Fibroblast of villous mesenchyme (primary cell): Measurements from ENCODE around the gene FGD2. TPM values are rescaled to one million over a fixed set of nuclear protein-coding genes. Genes with fewer than 3 reads are reported as not detected.

Experiments
- DNase-seq: peaks from one replicate; pipeline ENCODE4 v3.0.0-alpha.2; 2010; ENCODE audit warnings: low read depth
- H3K4me3 ChIP-seq: 2 replicates; pipeline ENCODE4 v1.5.1; 2011; ENCODE audit warnings: low read depth, mild to moderate bottlenecking, low read length
- total RNA-seq: library from RNA; depleted of rRNA; stranded (reverse); fragments of >200 nt; gene quantifications from 2 replicates; pipeline ENCODE4 v1.2.3, GENCODE V29; 2012
- TF ChIP-seq, protein P1 (sequence below): IDR thresholded peaks from 2 replicates; pipeline ENCODE4 v1.5.1; 2012; ENCODE audit warnings: low read depth, mild to moderate bottlenecking, low read length; ENCODE audit not compliant: insufficient read depth

FGD2 gene
- total RNA-seq, 1 donor, result not detected

DNA sequence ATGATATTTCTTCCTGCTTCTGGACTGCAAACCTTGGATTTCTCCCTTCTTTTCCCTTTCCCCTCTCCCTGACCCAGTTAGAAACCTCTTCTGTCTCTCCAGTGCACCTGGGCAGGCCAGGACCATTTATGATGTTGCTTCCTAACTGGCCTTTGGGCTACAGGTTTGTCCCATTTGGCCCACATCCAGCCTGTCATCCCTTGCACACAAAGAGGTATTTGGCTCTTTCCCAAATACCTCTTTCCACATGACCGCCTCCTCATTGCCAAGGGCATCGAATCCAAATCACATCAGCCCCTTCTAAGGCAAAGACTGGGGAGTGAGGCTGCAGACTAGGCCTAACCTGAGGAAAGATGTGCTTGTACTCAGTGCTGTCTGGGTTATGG lies 13.6 kb downstream of the FGD2 start:
- TF ChIP-seq, protein P1, sequence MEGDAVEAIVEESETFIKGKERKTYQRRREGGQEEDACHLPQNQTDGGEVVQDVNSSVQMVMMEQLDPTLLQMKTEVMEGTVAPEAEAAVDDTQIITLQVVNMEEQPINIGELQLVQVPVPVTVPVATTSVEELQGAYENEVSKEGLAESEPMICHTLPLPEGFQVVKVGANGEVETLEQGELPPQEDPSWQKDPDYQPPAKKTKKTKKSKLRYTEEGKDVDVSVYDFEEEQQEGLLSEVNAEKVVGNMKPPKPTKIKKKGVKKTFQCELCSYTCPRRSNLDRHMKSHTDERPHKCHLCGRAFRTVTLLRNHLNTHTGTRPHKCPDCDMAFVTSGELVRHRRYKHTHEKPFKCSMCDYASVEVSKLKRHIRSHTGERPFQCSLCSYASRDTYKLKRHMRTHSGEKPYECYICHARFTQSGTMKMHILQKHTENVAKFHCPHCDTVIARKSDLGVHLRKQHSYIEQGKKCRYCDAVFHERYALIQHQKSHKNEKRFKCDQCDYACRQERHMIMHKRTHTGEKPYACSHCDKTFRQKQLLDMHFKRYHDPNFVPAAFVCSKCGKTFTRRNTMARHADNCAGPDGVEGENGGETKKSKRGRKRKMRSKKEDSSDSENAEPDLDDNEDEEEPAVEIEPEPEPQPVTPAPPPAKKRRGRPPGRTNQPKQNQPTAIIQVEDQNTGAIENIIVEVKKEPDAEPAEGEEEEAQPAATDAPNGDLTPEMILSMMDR, result no peak
- DNase-seq, result no peak
- H3K4me3 ChIP-seq, result no peak overlapping the region

DNA sequence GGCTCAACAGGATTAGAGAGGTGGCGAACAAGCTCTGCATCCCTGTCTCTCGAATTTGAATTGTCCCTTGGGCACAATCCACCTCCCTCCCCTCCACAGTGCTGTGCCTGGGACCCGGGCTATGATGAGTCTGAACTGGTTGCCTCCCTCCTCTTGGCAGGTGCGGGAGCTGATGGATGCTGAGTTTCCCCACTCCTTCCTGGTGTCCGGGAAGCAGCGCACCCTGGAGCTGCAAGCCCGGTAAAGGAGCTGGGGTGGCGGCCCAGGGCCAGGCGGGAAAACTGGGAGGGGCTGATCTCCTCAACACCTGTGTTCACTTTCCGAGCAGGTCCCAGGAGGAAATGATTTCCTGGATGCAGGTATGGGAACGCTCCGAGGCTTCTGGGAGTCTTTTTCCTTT lies 14.9 kb downstream of the FGD2 start:
- TF ChIP-seq, protein P1, result no peak
- no peak overlapping the region for H3K4me3 ChIP-seq
- no peak for DNase-seq

DNA sequence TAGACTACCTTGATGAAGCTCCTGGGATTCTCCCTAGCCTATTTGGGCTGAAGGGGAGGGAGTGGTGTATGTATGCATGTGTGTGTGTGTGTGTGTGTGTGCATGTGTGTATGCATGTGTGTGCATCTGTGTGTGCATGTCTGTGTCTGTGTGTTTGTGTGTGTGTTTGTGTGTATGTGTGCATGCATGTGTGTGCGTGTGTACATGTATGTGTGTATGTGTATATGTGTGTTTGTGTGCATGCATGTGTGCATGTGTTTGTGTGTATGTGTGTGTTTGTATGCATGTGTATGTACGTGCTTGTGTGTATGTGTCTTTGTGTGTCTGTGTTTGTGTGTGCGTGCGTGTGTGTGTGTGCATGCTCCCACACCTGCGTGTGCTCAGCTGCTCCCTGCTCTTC lies 15.4 kb downstream of the FGD2 start:
- TF ChIP-seq, protein P1, result no peak
- H3K4me3 ChIP-seq, result no peak overlapping the region
- DNase-seq, result no peak

DNA sequence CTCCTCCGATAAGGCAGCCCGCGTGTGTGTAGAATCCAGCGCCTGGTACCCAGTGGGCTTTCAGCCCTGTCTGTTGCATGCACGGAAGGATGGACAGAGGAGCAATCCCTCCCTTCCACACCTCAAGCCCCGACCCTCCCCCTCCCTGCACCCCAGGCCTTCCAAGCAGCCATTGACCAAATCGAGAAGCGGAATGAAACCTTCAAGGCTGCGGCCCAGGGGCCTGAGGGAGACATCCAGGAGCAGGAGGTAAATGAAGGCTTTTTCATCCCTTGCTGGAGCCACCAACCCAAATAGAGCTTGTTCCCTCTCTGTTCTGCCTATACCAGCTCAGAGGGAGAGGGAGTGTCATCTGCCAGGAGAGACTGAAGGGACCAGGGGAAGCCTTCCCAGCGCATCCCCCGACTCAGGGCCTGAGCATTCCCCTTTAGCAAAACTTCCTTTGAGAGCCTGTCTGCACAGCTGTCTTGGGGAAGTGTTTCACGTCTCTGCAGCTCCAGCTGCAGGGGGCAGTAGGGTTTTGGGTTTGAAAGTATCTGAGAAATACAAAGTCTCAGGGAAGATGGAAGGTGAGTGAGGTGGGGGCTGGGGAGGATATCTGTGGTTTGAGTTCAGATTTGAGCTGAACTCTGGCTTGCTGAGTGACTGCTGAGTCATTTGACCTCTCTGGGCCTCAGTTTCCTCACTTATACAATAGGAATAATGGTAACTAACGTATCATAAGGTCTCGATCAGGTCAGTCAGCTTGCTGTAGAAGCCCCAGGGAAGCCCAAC lies 16.1 kb downstream of the FGD2 start:
- peak; percentile 56 for DNase-seq

DNA sequence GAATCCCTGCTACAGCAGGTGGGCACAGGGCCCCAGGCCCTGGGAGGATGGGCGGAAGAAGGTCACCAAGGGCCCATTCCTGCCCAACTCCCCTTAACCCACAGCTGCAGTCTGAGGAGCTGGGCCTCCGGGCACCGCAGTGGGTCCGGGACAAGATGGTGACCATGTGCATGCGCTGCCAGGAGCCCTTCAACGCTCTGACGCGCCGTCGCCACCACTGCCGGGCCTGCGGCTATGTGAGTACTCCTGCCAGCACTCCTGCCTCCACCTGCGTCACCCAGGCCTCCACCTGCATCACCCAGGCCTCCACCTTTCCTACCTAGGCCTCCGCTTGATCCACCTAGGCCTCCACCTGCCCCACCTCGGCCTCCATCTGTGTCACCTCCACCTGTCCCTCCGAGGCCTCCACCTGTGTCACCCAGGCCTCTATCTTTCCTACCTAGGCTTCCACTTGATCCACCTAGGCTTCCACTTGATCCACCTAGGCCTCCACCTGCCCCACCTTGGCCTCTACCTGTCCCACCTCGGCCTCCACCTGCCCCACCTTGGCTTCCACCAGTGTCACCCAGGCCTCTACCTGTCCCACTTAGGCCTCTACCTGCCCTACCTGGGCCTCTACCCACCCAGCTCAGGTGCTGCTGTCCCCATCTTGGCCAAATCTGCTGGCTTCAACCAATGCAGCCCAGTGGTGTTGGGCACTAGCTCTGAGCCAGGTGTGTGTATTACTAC lies 16.8 kb downstream of the FGD2 start:
- TF ChIP-seq, protein P1, result no peak
- DNase-seq, result no peak
- no peak overlapping the region for H3K4me3 ChIP-seq

More for the DNA sequence above, 16.1 kb downstream of the FGD2 start:
- TF ChIP-seq, protein P1, result peak; percentile 70
- H3K4me3 ChIP-seq, result no peak overlapping the region

DNA sequence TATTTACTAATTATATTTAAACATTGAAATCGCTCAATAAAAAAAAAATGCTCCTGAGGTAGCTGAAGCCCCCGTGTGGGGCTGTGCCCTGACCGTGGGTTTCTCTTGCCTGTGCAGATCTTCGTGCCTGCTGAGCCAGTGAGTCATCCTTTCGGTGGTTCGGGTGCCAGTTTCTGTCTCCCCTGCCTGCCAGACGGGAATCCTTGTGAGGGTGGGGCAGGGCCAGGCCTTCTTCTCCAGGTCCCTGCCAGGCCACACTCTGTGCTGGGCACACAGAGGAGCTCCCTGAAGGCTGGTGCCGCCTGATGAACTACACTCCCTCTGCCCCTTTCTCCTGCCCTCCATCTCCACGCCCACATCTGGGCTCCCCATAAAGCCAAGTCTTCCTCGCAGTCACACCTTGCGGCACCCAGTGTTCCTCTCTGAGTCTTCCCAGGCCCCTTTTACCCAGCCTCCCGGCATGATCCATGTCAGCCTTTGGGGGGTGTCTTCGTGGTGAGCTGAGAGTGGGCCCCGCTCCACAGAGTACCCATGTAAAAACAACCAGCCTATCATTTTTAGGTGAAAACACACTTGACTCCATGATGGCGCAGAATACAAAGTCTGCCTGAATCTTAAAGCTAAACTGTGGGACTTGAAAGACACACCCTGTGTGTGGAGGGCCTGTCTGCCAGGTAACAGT lies 19.3 kb downstream of the FGD2 start:
- no peak for DNase-seq
- H3K4me3 ChIP-seq, result no peak overlapping the region
- TF ChIP-seq, protein P1, result no peak
